HEK293 (cell line): ENCODE measurements around the gene DCUN1D2.
A peak's percentile ranks its signal among the peaks of the same experiment; 100 is the strongest.

Experiments
- CTCF ChIA-PET: fragments of 350-600 bp; formaldehyde crosslinking; extraction: SDS; loops from one replicate; lab custom pipeline; 2021; ENCODE audit warnings: antibody characterized with exemption; lab: Yijun Ruan, JAX
- POLR2A ChIA-PET: fragments of 300-600 bp; formaldehyde crosslinking; extraction: SDS; loops from one replicate; lab custom pipeline; 2020; ENCODE audit warnings: antibody characterized with exemption, inconsistent platforms; lab: Yijun Ruan, JAX
- H3K27ac ChIP-seq: fragments of 200-500 bp; sonication (Bioruptor generic); 2 replicates; pipeline ENCODE4 v1.5.1; 2014; ENCODE audit warnings: low read depth, low read length, control low read depth, inconsistent platforms; ENCODE audit errors: extremely low read depth
- H3K36me3 ChIP-seq, 2 experiments: fragments of 200-500 bp in 1 of 2; sonication (Bioruptor generic) in 1 of 2; 1 replicate in 1 of 2; 2 replicates in 1 of 2; pipeline ENCODE4 v1.5.1; 2014 to 2017; ENCODE audit warnings: inconsistent platforms in 2 of 2, low read length in 2 of 2; ENCODE audit not compliant: control insufficient read depth in 2 of 2, insufficient read depth in 1 of 2
- H3K4me1 ChIP-seq: fragments of 200-500 bp; sonication (Bioruptor generic); 2 replicates; pipeline ENCODE4 v1.5.1; 2014; ENCODE audit warnings: mild to moderate bottlenecking, low read length, inconsistent platforms; ENCODE audit not compliant: control insufficient read depth, insufficient read depth
- H3K4me3 ChIP-seq: 2 replicates; pipeline ENCODE4 v1.5.1; 2011; ENCODE audit warnings: low read depth, mild to moderate bottlenecking, control low read depth, low read length, moderate library complexity
- H3K9me3 ChIP-seq: fragments of 200-500 bp; sonication (Bioruptor generic); 2 replicates; pipeline ENCODE4 v1.5.1; 2014; ENCODE audit warnings: low read depth, low read length, inconsistent platforms; ENCODE audit not compliant: control insufficient read depth, insufficient read depth
- BCL11B ChIP-seq: fragments of 450-650 bp; formaldehyde crosslinking; IDR thresholded peaks from 2 replicates; pipeline ENCODE4 v1.5.1; 2016; ENCODE audit warnings: low read depth, missing biosample characterization, missing genetic modification characterization
- KLF9 ChIP-seq: fragments of 450-650 bp; formaldehyde crosslinking; IDR thresholded peaks from 2 replicates; pipeline ENCODE4 v1.5.1; 2016; ENCODE audit warnings: missing biosample characterization, missing genetic modification characterization, low read depth
- MEIS1 ChIP-seq: sonication (generic); formaldehyde crosslinking; IDR thresholded peaks from 2 replicates; pipeline ENCODE4 v1.8.1; 2022; ENCODE audit warnings: missing genetic modification reagents, mild to moderate bottlenecking, borderline replicate concordance
- SALL2 ChIP-seq: fragments of 450-650 bp; formaldehyde crosslinking; IDR thresholded peaks from 2 replicates; pipeline ENCODE4 v1.5.0; 2017; ENCODE audit warnings: missing biosample characterization, mild to moderate bottlenecking, missing genetic modification characterization, borderline replicate concordance
- SP3 ChIP-seq: fragments of 450-650 bp; formaldehyde crosslinking; IDR thresholded peaks from 2 replicates; pipeline ENCODE4 v1.5.1; 2016; ENCODE audit warnings: missing biosample characterization, missing genetic modification characterization
- SP7 ChIP-seq: fragments of 450-650 bp; formaldehyde crosslinking; IDR thresholded peaks from 2 replicates; pipeline ENCODE4 v1.5.1; 2016; ENCODE audit warnings: missing biosample characterization, missing genetic modification characterization
- YY2 ChIP-seq: fragments of 450-650 bp; formaldehyde crosslinking; IDR thresholded peaks from 2 replicates; pipeline ENCODE4 v1.5.1; 2016; ENCODE audit warnings: missing biosample characterization, missing genetic modification characterization
- ZBTB17 ChIP-seq: fragments of 450-650 bp; formaldehyde crosslinking; IDR thresholded peaks from 2 replicates; pipeline ENCODE4 v1.5.1; 2016; ENCODE audit warnings: missing biosample characterization, missing genetic modification characterization
- ZBTB26 ChIP-seq: fragments of 450-650 bp; formaldehyde crosslinking; optimal IDR thresholded peaks from 2 replicates; pipeline ENCODE3; 2016; ENCODE audit warnings: missing biosample characterization, mild to moderate bottlenecking, missing genetic modification characterization
- ZBTB44 ChIP-seq: fragments of 450-650 bp; IDR thresholded peaks from 2 replicates; pipeline ENCODE4 v1.5.1; 2018; ENCODE audit warnings: missing biosample characterization, mild to moderate bottlenecking, missing genetic modification characterization
- ZFP37 ChIP-seq: fragments of 450-650 bp; formaldehyde crosslinking; IDR thresholded peaks from 2 replicates; pipeline ENCODE4 v1.5.1; 2016; ENCODE audit warnings: missing biosample characterization, missing genetic modification characterization
- ZNF19 ChIP-seq: fragments of 450-650 bp; formaldehyde crosslinking; IDR thresholded peaks from 2 replicates; pipeline ENCODE4; 2016; ENCODE audit warnings: missing biosample characterization, missing genetic modification characterization, low read depth
- ZNF214 ChIP-seq: fragments of 450-650 bp; formaldehyde crosslinking; IDR thresholded peaks from 2 replicates; pipeline ENCODE4 v1.5.1; 2017; ENCODE audit warnings: missing biosample characterization, mild to moderate bottlenecking, missing genetic modification characterization, borderline replicate concordance
- ZNF24 ChIP-seq: fragments of 450-650 bp; formaldehyde crosslinking; IDR thresholded peaks from 2 replicates; pipeline ENCODE4 v1.5.1; 2016; ENCODE audit warnings: missing biosample characterization, missing genetic modification characterization
- ZNF350 ChIP-seq: fragments of 450-650 bp; formaldehyde crosslinking; IDR thresholded peaks from 2 replicates; pipeline ENCODE4 v1.5.0; 2017; ENCODE audit warnings: missing biosample characterization, mild to moderate bottlenecking, missing genetic modification characterization
- ZNF366 ChIP-seq: fragments of 450-650 bp; formaldehyde crosslinking; conservative IDR thresholded peaks from 2 replicates; pipeline ENCODE4 v1.5.1; 2016; ENCODE audit warnings: missing biosample characterization, missing genetic modification characterization
- ZNF394 ChIP-seq: fragments of 450-650 bp; formaldehyde crosslinking; IDR thresholded peaks from 2 replicates; pipeline ENCODE4 v1.5.1; 2016; ENCODE audit warnings: missing biosample characterization, missing genetic modification characterization, mild to moderate bottlenecking, moderate library complexity, borderline replicate concordance
- ZNF426 ChIP-seq: fragments of 450-650 bp; formaldehyde crosslinking; IDR thresholded peaks from 2 replicates; pipeline ENCODE4 v1.5.1; 2017; ENCODE audit warnings: missing biosample characterization, missing genetic modification characterization, mild to moderate bottlenecking, inconsistent platforms, moderate library complexity
- ZNF600 ChIP-seq: fragments of 450-650 bp; formaldehyde crosslinking; IDR thresholded peaks from 2 replicates; pipeline ENCODE4 v1.5.1; 2016; ENCODE audit warnings: missing biosample characterization, missing genetic modification characterization
- ZNF610 ChIP-seq: fragments of 450-650 bp; formaldehyde crosslinking; IDR thresholded peaks from 2 replicates; pipeline ENCODE4 v1.5.1; 2016; ENCODE audit warnings: missing biosample characterization, missing genetic modification characterization, borderline replicate concordance
- ZNF639 ChIP-seq: fragments of 450-650 bp; formaldehyde crosslinking; IDR thresholded peaks from 2 replicates; pipeline ENCODE4 v1.5.1; 2016; ENCODE audit warnings: missing biosample characterization, missing genetic modification characterization
- ZNF660 ChIP-seq: fragments of 450-650 bp; IDR thresholded peaks from 2 replicates; pipeline ENCODE4 v1.5.1; 2018; ENCODE audit warnings: missing biosample characterization, mild to moderate bottlenecking, missing genetic modification characterization
- ZNF677 ChIP-seq: fragments of 450-650 bp; IDR thresholded peaks from 2 replicates; pipeline ENCODE4 v1.5.0; 2018; ENCODE audit warnings: missing biosample characterization, mild to moderate bottlenecking, missing genetic modification characterization, moderate library complexity
- ZNF704 ChIP-seq: fragments of 450-650 bp; formaldehyde crosslinking; IDR thresholded peaks from 2 replicates; pipeline ENCODE4 v1.5.1; 2016; ENCODE audit warnings: missing biosample characterization, missing genetic modification characterization
- ZNF76 ChIP-seq: fragments of 450-650 bp; formaldehyde crosslinking; IDR thresholded peaks from 2 replicates; pipeline ENCODE4; 2016; ENCODE audit warnings: low read depth, missing biosample characterization, missing genetic modification characterization, borderline replicate concordance
- ZNF768 ChIP-seq: fragments of 450-650 bp; formaldehyde crosslinking; IDR thresholded peaks from 2 replicates; pipeline ENCODE4 v1.5.1; 2018; ENCODE audit warnings: missing biosample characterization, mild to moderate bottlenecking, missing genetic modification characterization
- ZSCAN5A ChIP-seq: fragments of 450-650 bp; formaldehyde crosslinking; IDR thresholded peaks from 2 replicates; pipeline ENCODE4 v1.5.1; 2016; ENCODE audit warnings: missing biosample characterization, missing genetic modification characterization

The DCUN1D2 gene

GRCh38 chr13:113452942-113453901 lies 37.3 kb downstream of the DCUN1D2 start, which contains the start of gene ADPRHL1:
ADPRHL1 (minus strand) TSS chr13:113453488; CDS start chr13:113453437, 51 bp downstream.
- Histone ChIP-seq H3K4me1 (peaks cover 4% of the 10 kb centered on the region; the same call in 1 of the 2 replicates), H3K9me3 (no peaks in the 10 kb centered on the region), H3K36me3 (peaks cover 0 to 36% of the 10 kb centered on the region in 2 experiments; a peak in 1 of 3 replicates), H3K27ac (0 out of 2 replicates have a peak within 1 kb of the TSS, but pooled peaks have one; percentile 16), H3K4me3 (no peak within 1 kb of the TSS)
- CTCF ChIA-PET, result interaction anchor here (0.6 to 1.0 kb wide), 5 partner anchors 24 to 227 kb away, joined by 3 to 7 read pairs (median 3); no protein-coding TSS in a partner anchor
- POLR2A ChIA-PET, result no interaction called here
- TF ChIP-seq ZNF704 (tag by site-specific recombination) (no peak), ZNF214 (tag by site-specific recombination) (no peak), ZBTB26 (tag by site-specific recombination) (peak; percentile 26), ZNF76 (tag by site-specific recombination) (0 out of 2 replicates have a peak, but pooled peaks have one; percentile 37), ZNF366 (tag by site-specific recombination) (peak; percentile 4), ZNF639 (tag by site-specific recombination) (peak; percentile 65; the same call in 1 of the 2 replicates), ZNF394 (0 out of 2 replicates have a peak, but pooled peaks have one; percentile 13), SP7 (tag by site-specific recombination) (peak; percentile 96), SALL2 (tag by site-specific recombination) (no peak), MEIS1 (no peak), KLF9 (tag by site-specific recombination) (peak; percentile 60), ZNF350 (no peak), ZFP37 (0 out of 2 replicates have a peak, but pooled peaks have one; percentile 41), ZNF677 (tag by site-specific recombination) (no peak), ZBTB44 (tag by site-specific recombination) (peak; percentile 64), ZNF600 (tag by site-specific recombination) (peak; percentile 75), ZNF660 (0 out of 2 replicates have a peak, but pooled peaks have one; percentile 34), SP3 (tag by site-specific recombination) (no peak), ZSCAN5A (tag by site-specific recombination) (no peak), BCL11B (tag by site-specific recombination) (peak; percentile 33; the same call in 1 of the 2 replicates), ZBTB17 (tag by site-specific recombination) (peak; percentile 93), ZNF768 (no peak), ZNF610 (peak; percentile 29; the same call in 1 of the 2 replicates), YY2 (tag by site-specific recombination) (no peak), ZNF426 (tag by site-specific recombination) (no peak), ZNF24 (tag by site-specific recombination) (no peak; the same call in 1 of the 2 replicates), ZNF19 (tag by site-specific recombination) (no peak)
